Measurements from ENCODE around the gene RARB.

- TF ChIP-seq CTCF (IDR thresholded peaks at IDR 0.05), result no peak
- no peak for TF ChIP-seq EZH2phosphoT487 (IDR thresholded peaks at IDR 0.05)
Observed at GRCh38 chr3:25381083-25381482, 47.0 kb upstream of the RARB start.
